ENCODE results near the gene KCTD4.

GRCh38 chr13:45149964-45150363 lies 50.9 kb downstream of the KCTD4 start:
- TF ChIP-seq EZH2 (IDR thresholded peaks at IDR 0.05; ENCODE audit: low read length, unreplicated experiment) (no peak), CTCF (conservative IDR thresholded peaks at IDR 0.05; ENCODE audit: low read depth, low read length) (no peak), EZH2phosphoT487 (IDR thresholded peaks at IDR 0.05; ENCODE audit: borderline replicate concordance, low read length) (no peak)
